IMR-90 (cell line): ENCODE measurements around the gene TRPM3.

Experiments
- CTCF ChIP-seq: conservative IDR thresholded peaks from 2 replicates; pipeline ENCODE4 v1.5.1; 2012; ENCODE audit warnings: mild to moderate bottlenecking, low read depth, low read length, improper control_type of control experiment
- MXI1 ChIP-seq: IDR thresholded peaks from 2 replicates; pipeline ENCODE4 v1.6.1; 2012; ENCODE audit warnings: low read depth, mild to moderate bottlenecking, low read length, moderate library complexity, borderline replicate concordance
- POLR2A ChIP-seq: IDR thresholded peaks from 2 replicates; pipeline ENCODE4 v1.6.1; 2012; ENCODE audit warnings: mild to moderate bottlenecking, low read depth, low read length

DNA sequence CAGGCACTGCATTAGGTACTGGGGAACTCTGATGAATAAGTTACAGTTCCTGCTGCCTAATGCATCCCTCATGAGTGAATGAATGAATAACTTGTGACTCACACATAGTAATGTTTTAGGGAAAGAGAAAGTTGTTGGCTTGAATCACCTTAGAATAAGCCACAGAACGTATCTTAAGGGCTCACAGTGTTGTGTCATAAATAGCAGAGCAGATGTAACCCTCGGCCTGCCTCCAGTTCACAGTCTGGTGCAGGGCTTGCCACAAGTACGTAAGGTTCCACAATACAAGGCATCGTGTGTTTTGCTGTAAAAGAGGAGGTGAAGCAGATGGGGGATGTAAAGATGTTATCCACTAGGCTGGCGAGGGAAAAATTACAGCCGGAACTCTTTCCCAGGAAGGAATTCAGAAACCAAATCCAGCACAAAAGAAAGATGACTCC lies 218.7 kb downstream of the TRPM3 start:
- no peak for TF ChIP-seq CTCF
- no peak for TF ChIP-seq MXI1
- TF ChIP-seq POLR2A, result no peak
